ENCODE data around the gene RIMKLB.
"Not testable (repeated sequence)": the region's sequence is repeated elsewhere in the genome, so short reads cannot be mapped to it uniquely, and the experiment has no call there.

- TF ChIP-seq ZNF565 (CRISPR knock-in tag; conservative IDR thresholded peaks at IDR 0.05; ENCODE audit: low read depth); ZFP30 (CRISPR knock-in tag; IDR thresholded peaks at IDR 0.05); SNAI2 (CRISPR knock-in tag; IDR thresholded peaks at IDR 0.05); ZNF70 (CRISPR knock-in tag; IDR thresholded peaks at IDR 0.05); ARNTL (CRISPR knock-in tag; IDR thresholded peaks at IDR 0.05; ENCODE audit: borderline replicate concordance, low read depth); PATZ1 (CRISPR knock-in tag; IDR thresholded peaks at IDR 0.05; ENCODE audit: borderline replicate concordance); CREB5 (CRISPR knock-in tag; IDR thresholded peaks at IDR 0.05; ENCODE audit: low read depth): not testable (repeated sequence)
- TF ChIP-seq, protein P1, sequence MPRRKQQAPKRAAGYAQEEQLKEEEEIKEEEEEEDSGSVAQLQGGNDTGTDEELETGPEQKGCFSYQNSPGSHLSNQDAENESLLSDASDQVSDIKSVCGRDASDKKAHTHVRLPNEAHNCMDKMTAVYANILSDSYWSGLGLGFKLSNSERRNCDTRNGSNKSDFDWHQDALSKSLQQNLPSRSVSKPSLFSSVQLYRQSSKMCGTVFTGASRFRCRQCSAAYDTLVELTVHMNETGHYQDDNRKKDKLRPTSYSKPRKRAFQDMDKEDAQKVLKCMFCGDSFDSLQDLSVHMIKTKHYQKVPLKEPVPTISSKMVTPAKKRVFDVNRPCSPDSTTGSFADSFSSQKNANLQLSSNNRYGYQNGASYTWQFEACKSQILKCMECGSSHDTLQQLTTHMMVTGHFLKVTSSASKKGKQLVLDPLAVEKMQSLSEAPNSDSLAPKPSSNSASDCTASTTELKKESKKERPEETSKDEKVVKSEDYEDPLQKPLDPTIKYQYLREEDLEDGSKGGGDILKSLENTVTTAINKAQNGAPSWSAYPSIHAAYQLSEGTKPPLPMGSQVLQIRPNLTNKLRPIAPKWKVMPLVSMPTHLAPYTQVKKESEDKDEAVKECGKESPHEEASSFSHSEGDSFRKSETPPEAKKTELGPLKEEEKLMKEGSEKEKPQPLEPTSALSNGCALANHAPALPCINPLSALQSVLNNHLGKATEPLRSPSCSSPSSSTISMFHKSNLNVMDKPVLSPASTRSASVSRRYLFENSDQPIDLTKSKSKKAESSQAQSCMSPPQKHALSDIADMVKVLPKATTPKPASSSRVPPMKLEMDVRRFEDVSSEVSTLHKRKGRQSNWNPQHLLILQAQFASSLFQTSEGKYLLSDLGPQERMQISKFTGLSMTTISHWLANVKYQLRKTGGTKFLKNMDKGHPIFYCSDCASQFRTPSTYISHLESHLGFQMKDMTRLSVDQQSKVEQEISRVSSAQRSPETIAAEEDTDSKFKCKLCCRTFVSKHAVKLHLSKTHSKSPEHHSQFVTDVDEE (CRISPR knock-in tag; IDR thresholded peaks at IDR 0.05), result not testable (repeated sequence)
Measured at GRCh38 chr12:8805487-8805886, 107.7 kb downstream of the RIMKLB start.
